ENCODE data around the gene UXS1. TPM values are rescaled to one million over a fixed set of nuclear protein-coding genes. Genes with fewer than 3 reads are reported as not detected.
A peak's percentile ranks its signal among the peaks of the same experiment; 100 is the strongest.

The UXS1 gene
- total RNA-seq, 1 donor, result 40.1 TPM

- no peak for DNase-seq (ENCODE audit: low read depth in 2 of 3, low spot score in 2 of 3)
Observed at GRCh38 chr2:106189764-106190468, 4.2 kb downstream of the UXS1 start.

GRCh38 chr2:106189325-106189724 is 4.8 kb downstream of the UXS1 start:
- DNase-seq (ENCODE audit: low read depth in 2 of 3, low spot score in 2 of 3), result peak in 2 of 3 donors; percentile 29 to 46

- DNase-seq (ENCODE audit: low read depth in 2 of 3, low spot score in 2 of 3), result no peak
Observed at GRCh38 chr2:106187273-106187891, 6.7 kb downstream of the UXS1 start.

- no peak for DNase-seq (ENCODE audit: low read depth in 2 of 3, low spot score in 2 of 3)
Observed at GRCh38 chr2:106185475-106186184, 8.5 kb downstream of the UXS1 start.

- no peak for DNase-seq (ENCODE audit: low read depth in 2 of 3, low spot score in 2 of 3)
Observed at GRCh38 chr2:106184857-106185256, 9.2 kb downstream of the UXS1 start.

GRCh38 chr2:106184394-106184793 is 9.7 kb downstream of the UXS1 start:
- DNase-seq (ENCODE audit: low read depth in 2 of 3, low spot score in 2 of 3), result no peak

- peak in 1 of 3 donors; percentile 37 for DNase-seq (ENCODE audit: low read depth in 2 of 3, low spot score in 2 of 3)
Observed at GRCh38 chr2:106183101-106183696, 10.9 kb downstream of the UXS1 start.

GRCh38 chr2:106181064-106181463 is 13.0 kb downstream of the UXS1 start:
- DNase-seq (ENCODE audit: low read depth in 2 of 3, low spot score in 2 of 3), result no peak

GRCh38 chr2:106180602-106181001 is 13.5 kb downstream of the UXS1 start:
- no peak for DNase-seq (ENCODE audit: low read depth in 2 of 3, low spot score in 2 of 3)

- no peak for DNase-seq (ENCODE audit: low read depth in 2 of 3, low spot score in 2 of 3)
Observed at GRCh38 chr2:106178716-106179115, 15.4 kb downstream of the UXS1 start.

GRCh38 chr2:106177581-106177980 is 16.5 kb downstream of the UXS1 start:
- no peak for DNase-seq (ENCODE audit: low read depth in 2 of 3, low spot score in 2 of 3)

- DNase-seq (ENCODE audit: low read depth in 2 of 3, low spot score in 2 of 3), result no peak
Observed at GRCh38 chr2:106176446-106177099, 17.5 kb downstream of the UXS1 start.

- no peak for DNase-seq (ENCODE audit: low read depth in 2 of 3, low spot score in 2 of 3)
Observed at GRCh38 chr2:106175086-106175850, 18.8 kb downstream of the UXS1 start.

- no peak for DNase-seq (ENCODE audit: low read depth in 2 of 3, low spot score in 2 of 3)
Observed at GRCh38 chr2:106174056-106174455, 20.0 kb downstream of the UXS1 start.

GRCh38 chr2:106172649-106173048 is 21.5 kb downstream of the UXS1 start:
- no peak for DNase-seq (ENCODE audit: low read depth in 2 of 3, low spot score in 2 of 3)

GRCh38 chr2:106168657-106169056 is 25.4 kb downstream of the UXS1 start:
- DNase-seq (ENCODE audit: low read depth in 2 of 3, low spot score in 2 of 3), result no peak

GRCh38 chr2:106167067-106167466 is 27.0 kb downstream of the UXS1 start:
- DNase-seq (ENCODE audit: low read depth in 2 of 3, low spot score in 2 of 3), result no peak

- DNase-seq (ENCODE audit: low read depth in 2 of 3, low spot score in 2 of 3), result no peak
Observed at GRCh38 chr2:106165561-106165960, 28.5 kb downstream of the UXS1 start.

GRCh38 chr2:106165029-106165428 is 29.1 kb downstream of the UXS1 start:
- no peak for DNase-seq (ENCODE audit: low read depth in 2 of 3, low spot score in 2 of 3)

- no peak for DNase-seq (ENCODE audit: low read depth in 2 of 3, low spot score in 2 of 3)
Observed at GRCh38 chr2:106163948-106164545, 30.1 kb downstream of the UXS1 start.

All from hematopoietic multipotent progenitor cell (in vitro differentiated cells).